ENCODE measurements around the gene JPH2.

Gene JPH2

DNA sequence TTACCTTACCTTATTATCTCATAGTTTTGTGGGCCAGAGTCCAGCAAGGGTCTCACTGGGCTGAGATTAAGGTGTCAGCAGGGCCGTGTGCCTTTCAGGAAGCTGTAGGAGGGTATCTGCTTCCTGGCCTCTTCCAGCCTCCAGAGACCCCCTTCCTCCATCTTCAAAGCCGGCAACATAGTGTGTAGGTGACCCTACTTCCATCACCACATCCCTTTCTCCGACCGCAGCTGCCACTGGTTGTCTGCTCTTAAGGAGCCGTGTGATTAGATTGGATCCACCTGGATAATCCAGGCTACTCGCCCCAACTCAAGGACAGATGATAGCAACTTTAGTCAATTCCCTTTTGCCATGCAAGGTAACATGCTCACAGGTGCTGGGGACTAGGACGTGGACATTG, 91.2 kb downstream of the JPH2 start:
- no peak for DNase-seq

- DNase-seq = no peak
These were observed 93.8 kb downstream of the JPH2 start for GRCh38 chr20:44093249-44093582.

GRCh38 chr20:44092551-44093248, 94.3 kb downstream of the JPH2 start:
- no peak for DNase-seq

DNA sequence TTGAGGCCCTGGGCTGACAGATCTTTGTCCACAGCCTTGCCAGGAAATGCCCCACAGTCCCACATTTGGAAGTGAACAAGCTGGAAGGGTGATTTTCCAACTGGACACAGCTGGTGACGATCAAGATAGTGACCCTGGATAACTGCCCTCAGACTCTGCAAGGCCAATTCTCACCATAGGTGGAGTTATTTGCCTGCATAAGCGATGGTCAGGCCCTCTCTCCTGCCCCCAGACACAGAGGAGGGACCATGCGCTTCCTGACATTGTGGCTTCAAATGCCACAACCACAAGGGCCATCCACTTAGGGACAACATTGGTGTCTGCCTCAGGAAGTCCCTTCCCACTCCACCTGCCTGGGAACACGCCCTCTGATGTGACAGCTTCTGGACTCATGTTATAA, 96.0 kb downstream of the JPH2 start:
- DNase-seq = no peak

- DNase-seq = no peak
These were observed 96.9 kb downstream of the JPH2 start for GRCh38 chr20:44089987-44090674.

DNA sequence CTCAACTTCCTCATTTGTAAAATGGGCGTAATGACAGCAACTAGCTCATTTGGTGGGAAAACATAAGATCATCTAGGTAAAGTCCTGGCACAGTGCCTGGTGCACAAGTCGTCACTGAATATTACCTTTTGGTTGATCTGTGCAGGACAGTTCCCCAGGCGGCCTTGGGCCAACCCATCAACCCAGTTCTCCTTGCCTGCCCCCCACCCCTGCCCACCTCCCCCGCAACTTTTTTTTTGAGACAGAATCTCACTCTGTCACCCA, 99.2 kb downstream of the JPH2 start:
- DNase-seq = no peak

DNA sequence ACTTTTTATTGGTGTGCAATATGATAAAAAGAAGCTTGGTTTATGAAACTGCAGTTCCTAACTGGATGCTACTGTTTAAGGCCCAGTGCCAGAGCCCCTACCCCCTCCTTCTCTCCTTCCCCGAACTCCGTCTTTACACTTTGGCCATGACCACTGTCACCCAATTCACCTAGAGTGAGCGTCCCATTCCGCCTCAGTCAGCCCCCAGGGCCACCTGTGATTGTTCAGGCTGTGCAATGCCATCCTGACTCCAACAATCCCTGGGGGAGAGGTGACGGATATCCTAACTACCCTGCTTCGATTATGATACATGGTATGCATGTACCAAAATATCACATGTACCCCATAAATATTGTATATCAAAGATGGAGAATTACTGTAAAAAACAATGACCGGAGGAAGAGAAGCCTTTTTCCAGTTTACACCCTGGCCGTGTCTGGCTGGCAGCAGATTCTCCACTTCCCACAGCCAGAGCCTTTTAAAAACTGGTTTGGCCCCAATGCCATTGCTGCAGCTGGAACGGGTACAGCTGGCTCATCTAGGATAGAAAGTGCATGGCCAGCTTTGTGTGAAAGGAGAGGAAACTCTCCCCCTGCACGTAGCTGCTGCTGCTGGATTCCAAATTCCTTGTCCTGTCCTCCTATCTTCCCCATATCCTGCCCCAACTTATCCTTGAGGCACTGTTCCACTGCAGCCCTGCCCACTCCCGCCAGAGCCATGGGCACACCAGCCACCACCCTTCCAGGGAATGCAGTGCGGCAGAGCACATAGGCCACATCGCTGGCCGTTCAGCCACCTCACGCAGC, 99.7 kb downstream of the JPH2 start:
- DNase-seq = no peak

DNA sequence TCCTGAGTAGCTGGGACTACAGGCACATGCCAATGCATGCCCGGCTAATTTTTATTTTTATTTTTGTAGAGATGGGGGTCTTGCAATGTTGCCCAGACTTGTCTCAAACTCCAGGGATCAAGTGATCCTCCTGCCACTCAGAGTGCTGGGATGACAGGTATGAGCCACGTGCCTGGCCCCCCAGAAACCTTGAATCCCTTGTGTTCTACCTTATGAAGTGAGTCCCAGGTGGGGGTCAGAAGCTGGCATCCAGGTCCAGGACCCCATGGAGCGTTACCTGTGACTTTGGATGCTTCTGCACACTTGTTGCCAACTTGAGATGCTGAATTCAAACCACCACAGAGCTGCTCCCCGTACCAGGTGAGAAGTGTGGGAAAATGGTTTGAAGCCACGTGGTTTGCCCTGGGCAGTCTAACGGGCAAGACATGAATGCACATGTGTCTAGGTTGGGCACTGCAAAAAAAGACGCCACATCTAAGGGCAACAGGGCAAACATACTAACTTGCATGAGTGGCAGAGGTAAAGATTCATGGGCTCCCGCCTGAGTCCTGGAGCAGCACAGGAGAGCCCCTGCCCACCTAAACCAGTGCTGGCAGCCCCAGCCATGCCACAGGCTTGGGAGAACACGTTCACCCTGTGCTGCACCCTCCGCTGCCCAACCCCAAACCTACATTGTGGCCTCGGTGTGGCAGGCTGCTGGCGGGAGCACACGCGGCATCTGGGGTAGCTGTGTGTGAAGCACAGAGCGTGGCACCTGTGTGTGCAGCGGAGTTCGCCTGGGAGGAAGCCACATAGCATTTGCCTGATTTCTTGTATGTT, 101.2 kb downstream of the JPH2 start:
- no peak for DNase-seq

DNA sequence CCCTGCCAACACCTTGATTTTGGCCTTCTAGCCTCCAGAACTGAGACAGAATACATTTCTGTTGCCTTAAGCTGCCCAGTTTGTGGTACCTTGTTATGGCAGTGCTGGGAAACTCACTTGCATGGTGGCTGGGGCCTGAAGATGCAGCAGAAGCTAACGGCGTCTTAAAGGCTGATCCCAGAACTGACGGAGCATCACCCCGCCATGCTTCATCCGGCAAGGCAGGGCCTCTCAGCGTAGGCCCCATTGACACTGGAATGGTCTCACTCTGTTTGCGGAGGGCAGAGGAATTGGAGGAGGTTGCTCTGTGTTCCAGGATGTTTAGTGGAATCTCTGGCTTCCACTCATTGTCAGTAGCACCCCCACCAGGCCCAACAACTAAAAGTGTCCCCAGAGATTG, 102.1 kb downstream of the JPH2 start:
- no peak for DNase-seq

DNA sequence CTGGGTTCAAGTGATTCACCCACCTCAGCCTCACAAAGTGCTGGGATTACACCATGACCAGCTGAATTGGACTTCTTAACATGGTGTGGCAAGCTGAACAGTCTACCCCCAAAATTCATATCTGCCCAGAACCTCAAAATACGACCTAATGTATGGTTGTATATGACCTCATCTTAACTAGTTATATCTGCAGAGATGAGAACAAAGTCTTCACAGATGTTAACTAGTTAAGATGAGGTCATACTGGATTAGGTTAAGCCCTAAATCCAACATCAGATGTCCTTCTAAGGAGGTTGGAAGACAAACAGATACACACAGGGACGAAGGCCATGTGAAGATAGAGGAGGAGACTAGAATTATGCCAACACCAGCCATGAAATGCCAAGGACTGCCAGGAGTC, 102.5 kb downstream of the JPH2 start:
- no peak for DNase-seq

DNA sequence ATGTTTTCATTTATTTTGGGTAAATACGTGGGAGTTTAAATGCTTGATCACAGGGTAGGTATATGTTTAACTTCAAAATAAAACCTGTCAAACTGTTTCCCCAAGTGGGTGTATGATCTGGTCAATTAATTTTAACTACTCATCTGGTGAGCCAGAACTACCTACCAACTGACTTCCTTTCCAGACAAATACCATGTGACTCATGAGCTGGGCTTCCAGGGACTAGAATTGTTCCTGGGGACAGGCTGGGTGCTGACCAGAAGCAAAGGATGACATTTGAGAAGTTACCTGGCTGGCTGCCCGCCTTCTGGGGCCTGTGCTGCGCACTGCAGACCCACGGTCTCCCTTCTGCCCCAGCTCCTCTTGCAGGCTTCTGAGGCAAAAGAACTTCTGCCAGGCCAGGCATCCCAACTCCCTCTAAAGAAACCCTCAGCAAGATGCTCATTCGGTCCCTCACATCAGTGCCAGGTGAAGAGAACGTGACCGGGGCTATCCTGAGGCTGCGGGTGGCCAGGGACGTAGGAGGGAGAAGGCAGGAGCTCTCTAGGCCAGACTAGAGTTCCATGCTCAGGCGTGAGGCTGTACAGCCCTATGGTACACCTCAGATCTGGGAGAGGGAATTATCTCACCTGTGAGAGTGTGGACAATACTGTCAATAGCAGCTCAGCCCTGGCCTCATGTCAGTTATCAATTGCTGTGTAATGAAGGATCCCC, 103.6 kb downstream of the JPH2 start:
- no peak for DNase-seq

- DNase-seq = no peak
These were observed 105.1 kb downstream of the JPH2 start for GRCh38 chr20:44081888-44082287.

DNA sequence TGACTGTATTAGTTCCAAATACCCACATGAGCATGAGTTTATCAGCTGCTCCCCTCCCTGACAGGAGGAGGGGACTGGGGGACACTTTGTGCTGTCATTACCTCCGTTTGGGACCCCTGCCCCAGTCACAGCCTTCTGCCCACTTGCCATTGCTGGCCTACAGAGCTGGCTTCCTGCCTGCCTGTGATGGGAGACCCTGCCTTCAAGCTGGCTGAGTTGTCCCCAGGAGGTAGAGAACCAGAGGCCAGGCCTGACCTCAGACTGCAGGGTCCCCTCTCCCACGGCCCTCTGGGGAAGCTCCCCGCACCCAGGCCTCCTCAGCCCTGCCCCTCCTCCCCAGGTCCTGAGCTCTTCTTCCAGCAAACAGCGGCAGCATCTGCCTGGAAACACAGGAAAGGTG, 105.5 kb downstream of the JPH2 start:
- DNase-seq = no peak

- DNase-seq = peak in 1 of 2 experiments; percentile 39
These were observed 106.2 kb downstream of the JPH2 start for GRCh38 chr20:44080646-44081267.

- DNase-seq = no peak
These were observed 106.9 kb downstream of the JPH2 start for GRCh38 chr20:44080064-44080463.

DNA sequence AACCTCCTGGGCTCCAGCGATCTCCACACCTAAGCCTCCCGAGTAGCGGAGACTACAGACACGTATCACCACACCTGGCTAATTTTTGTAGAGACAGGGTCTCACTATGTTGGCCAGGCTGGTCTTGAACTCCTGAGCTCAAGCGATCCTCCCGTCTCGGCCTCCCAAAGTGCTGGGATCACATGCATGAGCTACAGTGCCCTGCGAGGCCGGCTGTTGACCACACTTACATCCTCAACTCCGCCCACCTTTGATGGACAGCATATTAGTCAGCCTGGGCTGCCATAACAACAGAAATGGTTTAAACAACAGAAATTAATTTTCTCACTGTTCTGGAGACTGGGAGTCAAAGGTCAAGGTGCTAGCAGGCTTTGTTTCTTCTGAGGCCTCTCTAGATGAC, 107.7 kb downstream of the JPH2 start:
- no peak for DNase-seq

DNA sequence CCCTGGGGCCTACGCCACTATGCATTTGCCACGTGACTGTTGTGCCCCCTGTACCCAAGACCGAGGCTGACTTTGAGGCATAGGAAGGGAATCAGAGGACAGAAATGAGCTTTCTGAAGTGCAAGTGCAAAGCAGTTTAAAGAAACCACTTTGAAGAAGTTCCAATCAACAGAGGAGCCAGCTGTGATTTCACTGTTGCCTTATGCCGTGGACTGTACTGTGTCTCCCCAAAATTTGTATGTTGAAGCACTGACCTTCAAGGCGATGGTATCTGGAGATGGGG, 111.1 kb downstream of the JPH2 start:
- DNase-seq = no peak

DNA sequence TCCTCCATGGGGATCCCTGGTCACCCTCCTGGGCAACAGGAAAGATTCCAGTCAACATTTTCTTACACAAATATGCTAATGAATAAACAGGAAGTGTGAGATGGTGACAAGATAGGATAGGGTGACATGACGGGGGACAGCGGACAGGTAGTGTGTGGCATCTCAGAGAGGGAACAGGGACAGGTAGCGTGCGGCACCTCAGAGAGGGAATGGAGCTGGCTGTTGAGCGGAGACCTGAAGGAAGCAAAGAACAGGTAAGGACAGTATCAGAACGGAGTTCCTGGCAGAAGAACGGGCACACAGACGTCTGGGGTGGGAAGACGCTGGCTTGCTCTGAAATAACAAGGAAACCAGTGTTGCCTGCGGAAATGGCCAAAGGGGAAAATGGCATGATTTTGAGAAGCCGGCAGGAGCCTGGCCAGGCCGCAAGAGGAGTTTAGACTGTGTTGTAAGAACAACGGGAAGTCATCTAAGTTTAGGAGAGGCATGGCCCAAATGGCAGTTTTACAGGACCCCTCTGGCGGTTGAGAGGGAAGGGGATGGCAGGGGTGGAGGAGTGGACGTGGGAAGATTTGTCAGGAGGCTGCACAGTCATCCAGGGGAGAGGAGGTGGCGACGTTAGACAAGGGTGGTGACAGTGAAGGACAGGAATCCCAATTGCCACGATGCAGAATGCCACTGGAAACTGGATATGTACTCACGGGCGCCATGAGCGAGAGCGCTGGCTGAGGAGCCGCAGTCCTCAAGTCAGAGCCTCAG, 111.6 kb downstream of the JPH2 start:
- no peak for DNase-seq

GRCh38 chr20:44074252-44075151, 112.5 kb downstream of the JPH2 start:
- DNase-seq = no peak

DNA sequence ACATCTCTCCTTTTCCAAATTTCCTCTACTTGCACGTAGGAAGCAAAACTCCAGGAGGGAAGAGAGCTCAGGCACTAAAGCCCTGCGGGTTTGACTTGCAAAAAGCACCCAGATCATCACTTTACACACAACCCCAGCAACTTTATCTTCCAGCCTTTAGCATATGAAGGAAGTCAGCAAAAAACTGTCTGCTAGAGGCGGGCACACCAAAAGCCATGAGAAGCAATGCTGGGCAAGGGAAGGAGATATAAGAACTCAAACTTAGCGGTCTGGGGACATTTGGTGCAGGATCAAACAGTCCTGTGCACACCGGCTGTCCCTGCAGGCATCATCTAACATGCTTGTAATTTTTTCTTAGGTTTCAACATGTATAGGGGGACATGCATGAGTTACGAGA, 113.3 kb downstream of the JPH2 start:
- DNase-seq = no peak
